H1 (cell line): ENCODE results near the gene MGAT4B. TPM values are rescaled to one million over a fixed set of nuclear protein-coding genes. Genes with fewer than 3 reads are reported as not detected.

ENCODE experiments used
- CTCF ChIA-PET: fragments of 300-600 bp; sonication (Branson Sonifier 250); formaldehyde crosslinking; loops from one replicate; lab custom pipeline; 2021; ENCODE audit not compliant: partially characterized antibody; lab: Charles Lee
- POLR2A ChIA-PET: fragments of 300-600 bp; sonication (Branson Sonifier 250); formaldehyde crosslinking; loops from one replicate; lab custom pipeline; 2021; ENCODE audit warnings: inconsistent platforms; ENCODE audit not compliant: partially characterized antibody; lab: Charles Lee
- DNase-seq, 2 experiments: peaks; one replicate each; pipeline versions ENCODE4 v3.0.0 to v3.0.0-alpha.2; 2010 to 2022; ENCODE audit warnings: low spot score in 2 of 2, low read depth in 1 of 2, mixed read lengths in 1 of 2
- FAIRE-seq: peaks from 2 replicates; lab custom pipeline; 2011; peaks lifted over from hg19 to GRCh38; lab: Jason Lieb, UNC
- H2AFZ ChIP-seq: 2 replicates; pipeline ENCODE4 v1.8.1; 2012; ENCODE audit warnings: low read length, inconsistent platforms
- H2AK5ac ChIP-seq: 2 replicates; pipeline ENCODE4 v1.6.1; 2013; ENCODE audit warnings: low read depth, low read length
- H2BK120ac ChIP-seq: replicated peaks from 2 replicates; pipeline ENCODE3; 2013; ENCODE audit warnings: low read depth, low read length, inconsistent platforms
- H2BK12ac ChIP-seq: 2 replicates; pipeline ENCODE4 v1.6.1; 2013; ENCODE audit warnings: low read depth, low read length
- H2BK15ac ChIP-seq: 2 replicates; pipeline ENCODE4 v1.6.1; 2013; ENCODE audit warnings: low read length
- H2BK20ac ChIP-seq: 2 replicates; pipeline ENCODE4 v1.6.1; 2013; ENCODE audit warnings: low read length
- H2BK5ac ChIP-seq: 2 replicates; pipeline ENCODE4 v1.6.1; 2013; ENCODE audit warnings: low read depth, low read length
- H3K14ac ChIP-seq: 2 replicates; pipeline ENCODE4 v1.6.1; 2013; ENCODE audit warnings: inconsistent platforms; ENCODE audit not compliant: insufficient read length
- H3K18ac ChIP-seq: 2 replicates; pipeline ENCODE4 v1.6.1; 2013; ENCODE audit warnings: low read length; ENCODE audit errors: extremely low read depth
- H3K23ac ChIP-seq: 2 replicates; pipeline ENCODE4 v1.6.1; 2013; ENCODE audit warnings: inconsistent platforms; ENCODE audit not compliant: insufficient read length
- H3K23me2 ChIP-seq: 2 replicates; pipeline ENCODE4 v1.6.1; 2013; ENCODE audit warnings: low read depth, low read length
- H3K27ac ChIP-seq: 2 replicates; pipeline ENCODE4 v1.6.1; 2011; ENCODE audit warnings: low read depth, low read length, inconsistent platforms
- H3K27me3 ChIP-seq, 4 experiments: replicated peaks in 1 of 4; 1 replicate in 1 of 4; 2 replicates in 3 of 4; pipeline versions ENCODE4 v1.6.1 to v1.8.1; 2011 to 2013; ENCODE audit warnings: low read length in 3 of 4, mild to moderate bottlenecking in 3 of 4, inconsistent platforms in 2 of 4, mixed read lengths in 2 of 4, moderate library complexity in 1 of 4; ENCODE audit not compliant: control insufficient read depth in 3 of 4, insufficient read depth in 3 of 4; ENCODE audit errors: extremely low read depth in 1 of 4
- H3K36me3 ChIP-seq, 4 experiments: 2 replicates each; pipeline versions ENCODE4 v1.6.1 to v1.8.1; 2011 to 2013; ENCODE audit warnings: mild to moderate bottlenecking in 4 of 4, low read length in 3 of 4, moderate library complexity in 2 of 4, control low read depth in 1 of 4, inconsistent platforms in 1 of 4; ENCODE audit not compliant: insufficient read depth in 4 of 4, control insufficient read depth in 2 of 4
- H3K4ac ChIP-seq: replicated peaks from 2 replicates; pipeline ENCODE3; 2013; ENCODE audit warnings: low read length, low read depth, mixed read lengths, inconsistent platforms; ENCODE audit not compliant: insufficient read length
- H3K4me1 ChIP-seq, 4 experiments: replicated peaks in 1 of 4; 1 replicate in 1 of 4; 2 replicates in 3 of 4; pipeline versions ENCODE4 v1.6.1 to v1.8.1; 2011 to 2013; ENCODE audit warnings: low read length in 3 of 4, inconsistent platforms in 2 of 4, mixed read lengths in 1 of 4; ENCODE audit not compliant: insufficient read depth in 4 of 4, control insufficient read depth in 3 of 4
- H3K4me2 ChIP-seq, 2 experiments: 2 replicates each; pipeline versions ENCODE4 v1.6.1 to v1.8.1; 2011 to 2013; ENCODE audit warnings: low read depth in 2 of 2, low read length in 2 of 2, control low read depth in 1 of 2, inconsistent platforms in 1 of 2, mild to moderate bottlenecking in 1 of 2; ENCODE audit not compliant: insufficient read depth in 1 of 2
- H3K4me3 ChIP-seq, 4 experiments: fragments of 200-600, 300-600 bp in 1 of 4; sonication (generic), shearing (Covaris generic), sonication (Bioruptor Twin) in 1 of 4; 2 replicates each; pipeline versions ENCODE4 v1.5.1 to v1.8.1; 2011 to 2016; ENCODE audit warnings: low read length in 4 of 4, low read depth in 3 of 4, control low read depth in 2 of 4, inconsistent platforms in 2 of 4, mild to moderate bottlenecking in 2 of 4, mixed read lengths in 1 of 4, moderate library complexity in 1 of 4; ENCODE audit not compliant: insufficient read depth in 2 of 4; ENCODE audit errors: extremely low read depth in 1 of 4
- H3K56ac ChIP-seq: replicated peaks from 2 replicates; pipeline ENCODE3; 2013; ENCODE audit warnings: low read depth, mild to moderate bottlenecking, mixed read lengths, low read length, inconsistent platforms; ENCODE audit not compliant: insufficient read length
- H3K79me1 ChIP-seq: 2 replicates; pipeline ENCODE4 v1.6.1; 2013; ENCODE audit warnings: low read depth, low read length, control low read depth
- H3K79me2 ChIP-seq, 2 experiments: 2 replicates each; pipeline versions ENCODE4 v1.6.1 to v1.8.1; 2012 to 2013; ENCODE audit warnings: low read length in 2 of 2, mild to moderate bottlenecking in 2 of 2, inconsistent platforms in 1 of 2; ENCODE audit not compliant: insufficient read depth in 2 of 2, control insufficient read depth in 1 of 2
- H3K9ac ChIP-seq, 4 experiments: replicated peaks in 1 of 4; 1 replicate in 1 of 4; 2 replicates in 3 of 4; pipeline versions ENCODE4 v1.6.1 to v1.8.1; 2011 to 2013; ENCODE audit warnings: low read depth in 3 of 4, low read length in 3 of 4, control low read depth in 2 of 4, mild to moderate bottlenecking in 2 of 4, moderate library complexity in 2 of 4, inconsistent platforms in 1 of 4; ENCODE audit errors: extremely low read depth in 1 of 4
- H3K9me3 ChIP-seq, 2 experiments: 2 replicates each; pipeline versions ENCODE4 v1.6.1 to v1.8.1; 2012 to 2013; ENCODE audit warnings: mild to moderate bottlenecking in 2 of 2, moderate library complexity in 2 of 2, control low read depth in 1 of 2, inconsistent platforms in 1 of 2, low read depth in 1 of 2, low read length in 1 of 2, mixed read lengths in 1 of 2; ENCODE audit not compliant: insufficient read depth in 2 of 2
- H4K20me1 ChIP-seq, 2 experiments: replicated peaks in 1 of 2; 2 replicates each; pipeline versions ENCODE3 to v1.8.1; 2011 to 2013; ENCODE audit warnings: inconsistent platforms in 2 of 2, low read length in 2 of 2, mild to moderate bottlenecking in 1 of 2; ENCODE audit not compliant: insufficient read depth in 2 of 2, control insufficient read depth in 1 of 2
- H4K5ac ChIP-seq: 2 replicates; pipeline ENCODE4 v1.6.1; 2013; ENCODE audit warnings: low read length, low read depth, mixed read lengths, inconsistent platforms; ENCODE audit not compliant: insufficient read length
- H4K8ac ChIP-seq: 2 replicates; pipeline ENCODE4 v1.8.0; 2013; ENCODE audit warnings: mild to moderate bottlenecking, moderate library complexity, low read length, inconsistent platforms; ENCODE audit not compliant: insufficient read depth; ENCODE audit errors: extremely low read depth
- H4K91ac ChIP-seq: replicated peaks from 2 replicates; pipeline ENCODE3; 2013; ENCODE audit warnings: low read length, mixed read lengths, inconsistent platforms; ENCODE audit not compliant: insufficient read length
- CBX8 ChIP-seq: fragments of 300-800, 300-1000 bp; sonication (generic); IDR thresholded peaks from 2 replicates; pipeline ENCODE4 v1.7.1; 2016; ENCODE audit warnings: low read depth, low read length, borderline replicate concordance
- CREB1 ChIP-seq: IDR thresholded peaks from 2 replicates; pipeline ENCODE4 v1.6.1; 2012; ENCODE audit warnings: inconsistent platforms
- EGR1 ChIP-seq: IDR thresholded peaks from 2 replicates; pipeline ENCODE4 v1.6.1; 2011; ENCODE audit warnings: low read depth, low read length, borderline replicate concordance
- GABPA ChIP-seq: IDR thresholded peaks from 2 replicates; pipeline ENCODE4 v1.6.1; 2011; ENCODE audit warnings: mild to moderate bottlenecking, low read length, moderate library complexity, borderline replicate concordance; ENCODE audit not compliant: insufficient read depth
- PHF8 ChIP-seq: fragments of 200-600 bp; sonication (generic); conservative IDR thresholded peaks from 2 replicates; pipeline ENCODE4 v1.7.1; 2012; ENCODE audit warnings: low read depth, mild to moderate bottlenecking, inconsistent platforms, low read length, moderate library complexity
- RAD21 ChIP-seq, 2 experiments: IDR thresholded peaks in 1 of 2; conservative IDR thresholded peaks in 1 of 2; 2 replicates each; pipeline ENCODE4 v1.6.1; 2011; ENCODE audit warnings: low read depth in 2 of 2, low read length in 2 of 2, improper control_type of control experiment in 1 of 2, inconsistent platforms in 1 of 2, mild to moderate bottlenecking in 1 of 2, moderate library complexity in 1 of 2
- SP2 ChIP-seq: IDR thresholded peaks from 2 replicates; pipeline ENCODE4 v1.6.1; 2012; ENCODE audit warnings: mild to moderate bottlenecking, low read length, inconsistent platforms
- USF2 ChIP-seq: IDR thresholded peaks from 2 replicates; pipeline ENCODE4 v1.6.1; 2011; ENCODE audit warnings: low read length, improper control_type of control experiment
- WGBS, 2 experiments: shearing (Covaris generic) in 1 of 2; methylation state at CpG; one replicate each; pipeline versions ENCODE4 v1.1.6 to v1.1.7; 2013 to 2015; ENCODE audit warnings: low lambda C conversion rate in 2 of 2, mixed read lengths in 2 of 2, inconsistent platforms in 1 of 2, low coverage in 1 of 2, missing lambda C conversion rate in 1 of 2; ENCODE audit not compliant: insufficient replicate concordance in 2 of 2, insufficient coverage in 1 of 2, insufficient read length in 1 of 2; ENCODE audit errors: extremely low coverage in 1 of 2, missing lambda C conversion rate in 1 of 2; 5-methylcytosine and 5-hydroxymethylcytosine counted together
- polyA plus RNA-seq, 7 experiments: library from polyadenylated mRNA; depleted of rRNA in 3 of 7; stranded (reverse) in 5 of 7; unstranded in 2 of 7; fragments of >200 nt in 5 of 7; fragments of 200-250 nt in 2 of 7; gene quantifications; 1 replicate in 5 of 7; 2 replicates in 1 of 7; 4 replicates in 1 of 7; pipeline versions ENCODE4 v1.2.1 to v1.2.3, GENCODE V29; 2011 to 2013; ENCODE audit warnings: missing spikeins in 2 of 7, mixed read lengths in 2 of 7
- total RNA-seq: library from RNA; stranded (reverse); fragmentation: NEBNext Ultra II Directional; extraction: Animal tissue kit (Norgen Biotek cat#: 25700); gene quantifications from 2 replicates; pipeline ENCODE4 v1.2.1, GENCODE V29; 2021

Gene MGAT4B
- total and polyA plus RNA-seq, 2 of the 8 experiments (the other 6 are each of a cell fraction or from before 2014, with no cell fraction given): 116 to 128 TPM

DNA sequence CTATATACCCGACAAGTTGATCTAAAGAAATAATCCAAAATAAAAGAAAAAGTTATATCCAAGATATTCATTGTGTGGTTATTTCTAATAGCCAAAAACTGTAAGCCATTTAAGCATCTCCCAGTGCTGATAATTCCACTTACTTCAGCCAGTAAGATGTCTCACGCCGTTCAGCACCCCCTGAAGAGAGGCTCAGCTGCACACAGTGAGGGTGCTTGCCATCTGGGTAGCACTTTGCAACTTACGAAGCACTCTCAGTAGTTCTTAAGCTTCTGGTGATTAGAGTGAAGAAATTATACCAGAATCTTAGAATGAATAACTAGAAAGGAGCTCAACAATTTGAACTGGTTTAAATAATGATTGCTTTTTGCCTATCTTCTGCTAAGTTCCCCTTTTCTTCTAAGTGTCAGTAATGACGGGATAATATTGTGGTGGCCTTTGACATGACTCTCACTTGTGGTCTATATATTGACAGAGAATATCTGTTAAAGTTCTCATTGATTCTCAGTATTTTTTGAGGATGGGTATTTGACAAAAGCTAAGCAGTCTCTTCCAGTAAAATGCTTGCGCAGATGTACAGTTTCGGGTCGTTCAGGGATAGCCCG, 39.1 kb downstream of the MGAT4B start:
- H3K4me1 ChIP-seq: peaks cover 2 to 14% (median 3%) of the 10 kb centered on the region in 4 experiments
- H3K14ac ChIP-seq: no peak overlapping the region
- H3K27ac ChIP-seq: no peak overlapping the region
- TF ChIP-seq CBX8: no peak
- no peak for TF ChIP-seq GABPA
- TF ChIP-seq CREB1: no peak
- TF ChIP-seq SP2: no peak
- no peak for TF ChIP-seq RAD21 (IDR thresholded peaks at IDR 0.05 in 1 of 2, conservative IDR thresholded peaks at IDR 0.05 in 1 of 2; ENCODE audit: low read depth in 2 of 2, low read length in 2 of 2)
- TF ChIP-seq EGR1: no peak
- TF ChIP-seq USF2: no peak
- TF ChIP-seq PHF8: no peak
- H3K79me2 ChIP-seq: peaks cover 0 to 46% of the 10 kb centered on the region in 2 experiments; a peak in 2 of 4 replicates
- no peak overlapping the region for H3K4me2 ChIP-seq
- H3K56ac ChIP-seq: no peak overlapping the region
- H3K27me3 ChIP-seq: no peaks in the 10 kb centered on the region
- H4K8ac ChIP-seq: no peak overlapping the region
- H3K9me3 ChIP-seq: no peaks in the 10 kb centered on the region
- 92% methylated on average over 9 of the region's 9 CpGs; no CpG with 5 or more reads in 1 of the 2 experiments for WGBS, 2 experiments
- H2AFZ ChIP-seq: no peak overlapping the region
- H4K91ac ChIP-seq: no peak overlapping the region
- FAIRE-seq (no peak), DNase-seq (no peak)
- H3K23ac ChIP-seq: no peak overlapping the region
- no peak overlapping the region for H3K18ac ChIP-seq
- ChIA-PET POLR2A (interaction anchor here (1.6 to 2.5 kb wide), 4 partner anchors 10 to 149 kb away, joined by 3 to 10 read pairs (median 6); partner anchors contain the start of gene MAML1), CTCF (interaction anchor here (0.6 to 6.0 kb wide), 9 partner anchors 8 to 35 kb away, joined by 3 to 53 read pairs (median 5); no protein-coding TSS in a partner anchor)
- no peak overlapping the region for H2BK20ac ChIP-seq
- no peak overlapping the region for H3K9ac ChIP-seq
- peaks cover 12% of the 10 kb centered on the region for H3K79me1 ChIP-seq
- no peak overlapping the region for H2BK5ac ChIP-seq
- no peak overlapping the region for H3K4me3 ChIP-seq
- H2BK120ac ChIP-seq: no peak overlapping the region
- H3K36me3 ChIP-seq: peaks cover 23 to 57% (median 40%) of the 10 kb centered on the region in 4 experiments
- no peak overlapping the region for H2BK15ac ChIP-seq
- H3K23me2 ChIP-seq: no peaks in the 10 kb centered on the region
- no peak overlapping the region for H2AK5ac ChIP-seq
- no peak overlapping the region for H2BK12ac ChIP-seq
- H4K20me1 ChIP-seq: peaks cover 14 to 21% of the 10 kb centered on the region in 2 experiments
- H3K4ac ChIP-seq: no peak overlapping the region
- H4K5ac ChIP-seq: no peak overlapping the region
